HEK293 (cell line): Measurements from ENCODE around the gene DCBLD2.

Source experiments
- CTCF ChIA-PET: fragments of 350-600 bp; formaldehyde crosslinking; extraction: SDS; loops from one replicate; lab custom pipeline; 2021; ENCODE audit warnings: antibody characterized with exemption; lab: Yijun Ruan, JAX
- POLR2A ChIA-PET: fragments of 300-600 bp; formaldehyde crosslinking; extraction: SDS; loops from one replicate; lab custom pipeline; 2020; ENCODE audit warnings: antibody characterized with exemption, inconsistent platforms; lab: Yijun Ruan, JAX
- H3K27ac ChIP-seq: fragments of 200-500 bp; sonication (Bioruptor generic); 2 replicates; pipeline ENCODE4 v1.5.1; 2014; ENCODE audit warnings: low read depth, low read length, control low read depth, inconsistent platforms; ENCODE audit errors: extremely low read depth
- H3K36me3 ChIP-seq, 2 experiments: fragments of 200-500 bp in 1 of 2; sonication (Bioruptor generic) in 1 of 2; 1 replicate in 1 of 2; 2 replicates in 1 of 2; pipeline ENCODE4 v1.5.1; 2014 to 2017; ENCODE audit warnings: inconsistent platforms in 2 of 2, low read length in 2 of 2; ENCODE audit not compliant: control insufficient read depth in 2 of 2, insufficient read depth in 1 of 2
- H3K4me1 ChIP-seq: fragments of 200-500 bp; sonication (Bioruptor generic); 2 replicates; pipeline ENCODE4 v1.5.1; 2014; ENCODE audit warnings: mild to moderate bottlenecking, low read length, inconsistent platforms; ENCODE audit not compliant: control insufficient read depth, insufficient read depth
- H3K4me3 ChIP-seq: 2 replicates; pipeline ENCODE4 v1.5.1; 2011; ENCODE audit warnings: low read depth, mild to moderate bottlenecking, control low read depth, low read length, moderate library complexity
- H3K9me3 ChIP-seq: fragments of 200-500 bp; sonication (Bioruptor generic); 2 replicates; pipeline ENCODE4 v1.5.1; 2014; ENCODE audit warnings: low read depth, low read length, inconsistent platforms; ENCODE audit not compliant: control insufficient read depth, insufficient read depth
- BCL11B ChIP-seq: fragments of 450-650 bp; formaldehyde crosslinking; IDR thresholded peaks from 2 replicates; pipeline ENCODE4 v1.5.1; 2016; ENCODE audit warnings: low read depth, missing biosample characterization, missing genetic modification characterization
- BCL6B ChIP-seq: fragments of 450-650 bp; formaldehyde crosslinking; IDR thresholded peaks from 2 replicates; pipeline ENCODE4 v1.5.1; 2017; ENCODE audit warnings: missing biosample characterization, missing genetic modification characterization
- GLIS1 ChIP-seq: fragments of 450-650 bp; formaldehyde crosslinking; IDR thresholded peaks from 2 replicates; pipeline ENCODE4 v1.5.1; 2016; ENCODE audit warnings: missing biosample characterization, missing genetic modification characterization
- PBX3 ChIP-seq: sonication (generic); formaldehyde crosslinking; IDR thresholded peaks from 2 replicates; pipeline ENCODE4 v1.8.1; 2022; ENCODE audit warnings: mild to moderate bottlenecking, moderate library complexity, missing genetic modification reagents
- SCRT2 ChIP-seq: fragments of 450-650 bp; formaldehyde crosslinking; IDR thresholded peaks from 2 replicates; pipeline ENCODE4 v1.5.1; 2016; ENCODE audit warnings: missing biosample characterization, missing genetic modification characterization
- ZBTB1 ChIP-seq: fragments of 450-650 bp; formaldehyde crosslinking; IDR thresholded peaks from 2 replicates; pipeline ENCODE4 v1.5.1; 2016; ENCODE audit warnings: missing biosample characterization, missing genetic modification characterization
- ZBTB26 ChIP-seq: fragments of 450-650 bp; formaldehyde crosslinking; optimal IDR thresholded peaks from 2 replicates; pipeline ENCODE3; 2016; ENCODE audit warnings: missing biosample characterization, mild to moderate bottlenecking, missing genetic modification characterization
- ZNF114 ChIP-seq: fragments of 450-650 bp; formaldehyde crosslinking; IDR thresholded peaks from 2 replicates; pipeline ENCODE4 v1.5.0; 2017; ENCODE audit warnings: missing biosample characterization, missing genetic modification characterization
- ZNF175 ChIP-seq: fragments of 450-650 bp; formaldehyde crosslinking; IDR thresholded peaks from 2 replicates; pipeline ENCODE4 v1.5.1; 2016; ENCODE audit warnings: missing biosample characterization, missing genetic modification characterization
- ZNF24 ChIP-seq: fragments of 450-650 bp; formaldehyde crosslinking; IDR thresholded peaks from 2 replicates; pipeline ENCODE4 v1.5.1; 2016; ENCODE audit warnings: missing biosample characterization, missing genetic modification characterization
- ZNF350 ChIP-seq: fragments of 450-650 bp; formaldehyde crosslinking; IDR thresholded peaks from 2 replicates; pipeline ENCODE4 v1.5.0; 2017; ENCODE audit warnings: missing biosample characterization, mild to moderate bottlenecking, missing genetic modification characterization
- ZNF391 ChIP-seq: fragments of 450-650 bp; formaldehyde crosslinking; IDR thresholded peaks from 2 replicates; pipeline ENCODE4 v1.5.1; 2016; ENCODE audit warnings: low read depth, missing biosample characterization, missing genetic modification characterization, borderline replicate concordance
- ZNF449 ChIP-seq: fragments of 450-650 bp; formaldehyde crosslinking; IDR thresholded peaks from 2 replicates; pipeline ENCODE4 v1.5.1; 2017; ENCODE audit warnings: missing biosample characterization, mild to moderate bottlenecking, missing genetic modification characterization, moderate library complexity
- ZNF510 ChIP-seq: fragments of 450-650 bp; formaldehyde crosslinking; IDR thresholded peaks from 2 replicates; pipeline ENCODE4 v1.5.1; 2018; ENCODE audit warnings: mild to moderate bottlenecking, missing genetic modification characterization, missing biosample characterization; ENCODE audit not compliant: insufficient replicate concordance
- ZNF544 ChIP-seq: fragments of 450-650 bp; formaldehyde crosslinking; IDR thresholded peaks from 2 replicates; pipeline ENCODE4 v1.5.0; 2017; ENCODE audit warnings: missing biosample characterization, missing genetic modification characterization
- ZNF624 ChIP-seq: fragments of 450-650 bp; formaldehyde crosslinking; IDR thresholded peaks from 2 replicates; pipeline ENCODE4 v1.5.1; 2017; ENCODE audit warnings: missing biosample characterization, missing genetic modification characterization
- ZNF670 ChIP-seq: fragments of 450-650 bp; formaldehyde crosslinking; IDR thresholded peaks from 2 replicates; pipeline ENCODE4 v1.5.1; 2016; ENCODE audit warnings: missing biosample characterization, missing genetic modification characterization, low read depth
- ZNF677 ChIP-seq: fragments of 450-650 bp; IDR thresholded peaks from 2 replicates; pipeline ENCODE4 v1.5.0; 2018; ENCODE audit warnings: missing biosample characterization, mild to moderate bottlenecking, missing genetic modification characterization, moderate library complexity
- ZNF830 ChIP-seq: fragments of 450-650 bp; IDR thresholded peaks from 2 replicates; pipeline ENCODE4 v1.5.0; 2018; ENCODE audit warnings: missing biosample characterization, missing genetic modification characterization, low read depth, mild to moderate bottlenecking, moderate library complexity
- ZNF837 ChIP-seq: fragments of 450-650 bp; formaldehyde crosslinking; IDR thresholded peaks from 2 replicates; pipeline ENCODE4 v1.5.1; 2016; ENCODE audit warnings: missing biosample characterization, missing genetic modification characterization

DCBLD2 gene

GRCh38 chr3:98754483-98754882 is 147.0 kb downstream of the DCBLD2 start:
- CTCF ChIA-PET, result no interaction called here
- TF ChIP-seq ZNF391 (tag by site-specific recombination), result no peak
- TF ChIP-seq ZNF624, result no peak
- TF ChIP-seq ZBTB26 (tag by site-specific recombination), result no peak
- no peak for TF ChIP-seq GLIS1
- no peak for TF ChIP-seq ZNF544 (tag by site-specific recombination)
- no peak for TF ChIP-seq ZNF449 (tag by site-specific recombination)
- no peak for TF ChIP-seq ZNF670 (tag by site-specific recombination)
- no peak for TF ChIP-seq ZNF350 (tag by site-specific recombination)
- TF ChIP-seq ZNF24 (tag by site-specific recombination), result no peak
- no peak for TF ChIP-seq ZNF175 (tag by site-specific recombination)
- no peak for TF ChIP-seq ZNF837 (tag by site-specific recombination)
- Histone ChIP-seq H3K4me3 (no peak overlapping the region), H3K4me1 (no peaks in the 10 kb centered on the region), H3K9me3 (no peaks in the 10 kb centered on the region), H3K36me3 (peaks cover 0 to 4% of the 10 kb centered on the region in 2 experiments; a peak in 1 of 3 replicates), H3K27ac (no peak overlapping the region)
- POLR2A ChIA-PET, result no interaction called here

GRCh38 chr3:98750276-98750919 is 151.1 kb downstream of the DCBLD2 start:
- ChIA-PET CTCF (interaction anchor here (0.6 to 0.7 kb wide), 2 partner anchors 63 to 252 kb away, joined by 3 to 6 read pairs; no protein-coding TSS in a partner anchor), POLR2A (no interaction called here)
- H3K4me1 ChIP-seq, result 0 out of 2 replicates have a peak, but pooled peaks cover 4% of the 10 kb centered on the region
- TF ChIP-seq ZNF830 (tag by site-specific recombination), result no peak
- TF ChIP-seq BCL6B, result no peak
- TF ChIP-seq ZNF624, result no peak
- TF ChIP-seq SCRT2, result no peak
- no peak for TF ChIP-seq ZNF114 (tag by site-specific recombination)
- no peak for TF ChIP-seq ZNF677 (tag by site-specific recombination)
- TF ChIP-seq ZBTB1, result no peak
- TF ChIP-seq BCL11B (tag by site-specific recombination), result no peak
- no peak for TF ChIP-seq PBX3
- TF ChIP-seq ZNF510, result no peak
- TF ChIP-seq ZNF350 (tag by site-specific recombination), result no peak
- no peaks in the 10 kb centered on the region for H3K36me3 ChIP-seq
- H3K27ac ChIP-seq, result no peak overlapping the region
- no peak overlapping the region for H3K4me3 ChIP-seq
- H3K9me3 ChIP-seq, result no peaks in the 10 kb centered on the region
